Ishikawa (cell line): ENCODE results near the gene MAML1.

Source experiments
- CEBPB ChIP-seq: IDR thresholded peaks from 2 replicates; pipeline ENCODE4 v1.6.1; 2012
- EP300 ChIP-seq: IDR thresholded peaks from 2 replicates; pipeline ENCODE4 v1.6.1; 2012; ENCODE audit warnings: borderline replicate concordance
- RAD21 ChIP-seq: IDR thresholded peaks from 2 replicates; pipeline ENCODE4 v1.6.1; 2012; ENCODE audit warnings: low read depth
- REST ChIP-seq: IDR thresholded peaks from 2 replicates; pipeline ENCODE4 v1.6.1; 2012; ENCODE audit warnings: low read depth, mild to moderate bottlenecking
- TAF1 ChIP-seq: IDR thresholded peaks from 2 replicates; pipeline ENCODE4 v1.6.1; 2012; ENCODE audit warnings: low read depth, mild to moderate bottlenecking

DNA sequence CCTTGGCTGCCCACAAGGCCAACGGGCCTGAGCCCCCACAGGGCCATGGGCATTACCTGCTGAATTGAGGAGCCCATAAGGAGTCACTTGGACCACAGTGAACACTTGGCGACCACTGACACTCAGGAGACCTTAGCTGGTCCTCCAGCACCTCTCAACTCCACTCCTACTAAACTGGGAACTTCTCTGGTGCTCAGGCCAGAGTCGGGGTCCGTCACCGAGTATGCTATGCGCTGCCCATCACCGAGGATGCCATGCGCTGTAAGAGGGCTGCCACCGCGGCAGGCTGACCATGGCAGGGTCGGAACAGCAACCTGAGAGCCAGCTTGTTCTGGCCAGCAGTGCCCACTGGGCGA lies 87.5 kb downstream of the MAML1 start:
- TF ChIP-seq EP300 (no peak), RAD21 (no peak), CEBPB (no peak), REST (no peak), TAF1 (no peak)
